HG03139 (cell line): ENCODE data around the gene TPRG1L.
"Not testable (repeated sequence)": the region's sequence is repeated elsewhere in the genome, so short reads cannot be mapped to it uniquely, and the experiment has no call there.

Experiments used
- ATAC-seq: cut with Tn5 transposase; IDR thresholded peaks from one replicate; pipeline ENCODE4 v1.9.1; 2021; ENCODE audit not compliant: unreplicated experiment

The TPRG1L gene

DNA sequence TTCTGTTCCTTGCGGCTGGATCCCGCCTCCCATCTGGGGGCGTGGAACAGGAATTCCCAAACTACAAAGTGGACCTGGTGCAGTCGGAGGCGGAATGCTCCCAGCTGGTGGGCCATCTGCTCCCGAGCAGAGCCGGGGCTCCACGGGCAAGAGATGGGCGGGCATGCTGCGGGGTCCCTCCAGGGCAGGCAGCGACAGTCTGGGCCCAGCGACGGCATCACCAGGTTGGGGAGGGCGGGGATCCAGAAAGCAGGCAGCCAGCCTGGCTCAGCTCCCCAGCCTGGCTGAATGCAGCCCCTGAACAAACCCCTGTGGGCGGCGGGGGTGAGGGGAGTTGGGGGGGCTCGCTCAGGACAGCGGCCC, 17.1 kb upstream of the TPRG1L start:
- ATAC-seq, result no peak

GRCh38 chr1:3608154-3608553, 16.7 kb upstream of the TPRG1L start:
- ATAC-seq, result no peak

- no peak for ATAC-seq
Measured at GRCh38 chr1:3609016-3609768, 15.6 kb upstream of the TPRG1L start.

- ATAC-seq, result no peak
Measured at GRCh38 chr1:3609769-3610526, 14.9 kb upstream of the TPRG1L start.

DNA sequence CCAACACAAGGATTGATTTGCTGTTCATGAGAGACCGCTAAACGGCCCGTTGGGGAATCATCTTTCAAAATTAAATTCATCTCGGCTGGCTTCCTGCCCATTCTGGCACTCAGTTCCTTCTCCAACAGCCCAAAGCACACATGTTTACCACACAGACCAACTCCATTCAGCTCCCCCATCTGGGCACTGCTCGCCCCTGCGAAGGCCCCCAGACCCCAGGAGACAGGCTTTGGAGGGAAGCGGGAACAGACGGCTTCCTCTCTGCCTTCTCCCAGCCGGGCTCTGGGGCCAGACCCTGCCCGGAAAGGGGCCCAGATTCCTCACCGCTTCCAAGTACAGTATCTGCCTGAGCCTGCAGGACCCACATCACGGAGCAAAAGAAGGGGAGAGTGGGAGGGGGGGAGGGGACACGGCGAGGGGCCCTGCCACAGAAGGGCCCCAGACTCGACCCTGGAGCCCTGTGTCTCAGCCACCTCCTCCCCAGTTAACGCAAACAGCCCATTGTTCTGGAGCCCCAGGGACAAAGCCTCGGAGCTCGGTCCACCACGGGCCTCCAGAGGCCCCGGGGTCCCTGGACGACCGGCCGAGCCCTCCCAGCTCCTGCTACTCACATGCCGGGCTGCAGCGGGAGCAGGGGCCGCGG, 14.2 kb upstream of the TPRG1L start:
- ATAC-seq, result no peak

DNA sequence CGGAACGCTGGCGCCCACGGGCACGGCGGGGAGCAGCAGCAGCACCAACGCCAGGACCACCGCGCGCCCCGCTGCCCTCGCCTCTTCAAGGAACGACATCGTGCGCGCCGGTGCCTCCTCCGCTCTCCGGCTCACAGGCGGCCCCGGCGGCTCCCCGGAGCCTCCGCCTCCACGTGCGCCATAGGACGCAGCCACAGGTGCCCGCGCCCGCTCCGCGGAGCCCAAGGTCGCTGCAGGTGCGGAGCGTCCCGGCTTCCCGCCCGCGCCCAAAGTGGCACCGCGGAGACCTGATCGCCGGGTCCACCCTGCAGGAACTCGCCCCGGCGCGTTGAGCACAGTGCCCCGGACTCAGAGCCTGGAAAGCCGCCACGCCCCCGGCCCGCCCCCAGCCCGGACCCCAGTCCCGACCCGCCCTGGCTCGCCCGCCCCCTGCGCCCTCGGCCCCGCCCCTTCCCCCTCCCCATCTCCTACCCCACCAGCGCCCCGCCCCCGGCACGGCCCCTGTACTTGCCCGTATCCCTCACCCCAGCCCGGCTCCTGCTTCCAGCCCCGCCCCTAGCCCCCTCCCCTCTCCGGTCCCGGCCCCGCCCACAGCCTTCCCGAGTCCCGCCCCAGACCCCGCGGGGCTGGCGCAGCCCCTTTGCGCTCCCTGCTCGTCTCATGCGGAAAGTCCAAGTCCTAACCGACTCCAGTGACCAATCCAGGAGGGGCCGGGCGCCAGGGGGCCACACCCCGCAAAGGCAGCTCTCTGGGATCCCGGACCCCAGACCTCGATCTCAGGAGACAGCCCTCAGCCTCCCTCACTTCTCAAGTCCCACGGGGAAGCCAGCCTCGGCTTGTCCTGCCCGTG, 13.4 kb upstream of the TPRG1L start, which contains the start of gene MEGF6:
MEGF6 (minus strand) TSS at position 339 of the 850 bp plus-strand sequence; CDS start at position 99, 240 bp downstream.
- ATAC-seq, result no peak

- no peak for ATAC-seq
Measured at GRCh38 chr1:3612123-3612522, 12.7 kb upstream of the TPRG1L start.

GRCh38 chr1:3614755-3615742, 9.8 kb upstream of the TPRG1L start:
- ATAC-seq, result no peak

DNA sequence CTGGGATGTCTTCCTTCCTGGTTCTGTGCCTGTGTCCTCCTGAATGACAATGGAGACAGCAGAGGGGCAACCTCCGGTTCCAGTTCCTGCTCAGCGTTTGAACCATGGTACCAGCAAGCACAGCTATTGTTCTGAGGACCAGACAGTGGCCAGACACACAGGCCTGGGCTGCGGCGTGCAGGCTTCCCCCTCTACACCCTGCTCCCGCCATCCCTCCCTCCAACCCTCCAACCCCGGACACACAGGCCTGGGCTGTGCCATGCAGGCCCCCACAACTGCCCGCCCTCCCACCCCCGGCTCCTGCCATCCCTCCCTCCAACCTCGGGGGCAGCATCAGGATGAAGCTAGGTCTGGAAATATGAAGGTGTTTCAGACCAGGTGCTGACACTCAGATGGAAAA, 8.0 kb upstream of the TPRG1L start:
- ATAC-seq, result no peak

DNA sequence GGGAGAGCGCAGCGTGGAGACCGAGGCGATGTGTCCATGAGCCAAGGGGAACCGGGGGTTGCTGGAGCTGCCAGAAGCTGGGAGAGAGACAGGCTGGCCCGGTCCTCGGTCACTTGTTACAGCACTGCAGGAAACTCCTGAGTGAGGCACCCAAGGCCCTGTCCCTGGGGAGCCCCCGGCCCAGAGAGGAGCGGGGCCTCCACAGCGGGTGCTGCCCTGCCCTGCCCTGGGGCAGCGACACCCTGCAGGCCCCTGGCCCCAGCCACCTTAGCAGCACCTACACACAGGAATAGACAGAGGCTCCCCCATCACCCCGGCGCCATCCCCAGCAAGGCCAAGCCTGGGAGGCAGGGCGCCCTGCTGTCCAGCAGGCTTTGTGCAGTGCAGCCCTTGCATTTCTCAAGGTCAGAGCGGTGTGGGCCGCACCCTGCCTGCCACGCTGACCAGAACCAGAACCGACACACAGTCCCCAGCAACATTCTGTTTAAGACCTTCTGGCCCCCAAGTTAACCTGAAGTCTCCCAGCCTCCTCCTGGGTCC, 6.9 kb upstream of the TPRG1L start:
- ATAC-seq, result no peak

- ATAC-seq, result no peak
Measured at GRCh38 chr1:3618531-3618880, 6.3 kb upstream of the TPRG1L start.

- ATAC-seq, result peak; percentile 57
Measured at GRCh38 chr1:3618881-3619671, 5.7 kb upstream of the TPRG1L start.

GRCh38 chr1:3620708-3621107, 4.1 kb upstream of the TPRG1L start:
- ATAC-seq, result no peak

DNA sequence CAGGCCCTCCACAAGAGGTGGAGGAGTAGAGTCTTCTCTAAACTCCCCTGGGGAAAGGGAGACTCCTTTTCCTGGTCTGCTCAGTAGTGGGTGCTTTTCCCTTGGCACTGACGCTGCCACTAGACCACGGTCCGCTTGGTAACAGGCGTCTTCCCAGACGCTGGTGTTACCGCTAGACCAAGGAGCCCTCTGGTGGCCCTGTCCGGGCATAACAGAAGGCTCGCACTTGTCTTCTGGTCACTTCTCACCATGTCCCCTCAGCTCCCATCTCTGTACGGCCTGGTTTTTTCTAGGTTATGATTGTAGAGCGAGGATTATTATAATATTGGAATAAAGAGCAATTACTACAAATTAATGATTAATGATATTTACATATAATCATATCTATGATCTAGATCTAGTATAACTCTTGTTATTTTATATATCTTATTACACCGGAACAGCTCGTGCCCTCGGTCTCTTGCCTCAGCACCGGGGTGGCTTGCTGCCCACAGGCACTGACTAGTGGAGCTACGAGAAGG, 3.6 kb upstream of the TPRG1L start:
- ATAC-seq, result not testable (repeated sequence)

DNA sequence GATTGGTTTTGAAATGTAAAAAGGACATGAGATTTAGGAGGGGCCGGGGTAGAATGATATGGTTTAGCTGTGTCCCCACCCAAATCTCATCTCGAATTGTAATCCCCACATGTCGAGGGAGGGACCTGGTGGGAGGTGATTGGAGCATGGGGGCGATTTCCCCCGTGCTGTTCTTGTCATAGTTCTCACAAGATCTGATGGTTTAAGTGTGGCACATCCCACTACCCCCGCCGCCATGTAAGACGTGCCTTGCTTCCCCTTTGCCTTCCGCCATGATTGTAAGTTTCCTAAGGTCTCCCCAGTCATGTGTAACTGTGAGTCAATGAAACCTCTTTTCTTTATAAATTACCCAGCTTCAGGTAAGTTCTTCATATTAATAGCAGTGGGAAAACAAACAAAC, 2.7 kb upstream of the TPRG1L start:
- not testable (repeated sequence) for ATAC-seq

GRCh38 chr1:3623441-3624199, 1.2 kb upstream of the TPRG1L start:
- no peak for ATAC-seq

DNA sequence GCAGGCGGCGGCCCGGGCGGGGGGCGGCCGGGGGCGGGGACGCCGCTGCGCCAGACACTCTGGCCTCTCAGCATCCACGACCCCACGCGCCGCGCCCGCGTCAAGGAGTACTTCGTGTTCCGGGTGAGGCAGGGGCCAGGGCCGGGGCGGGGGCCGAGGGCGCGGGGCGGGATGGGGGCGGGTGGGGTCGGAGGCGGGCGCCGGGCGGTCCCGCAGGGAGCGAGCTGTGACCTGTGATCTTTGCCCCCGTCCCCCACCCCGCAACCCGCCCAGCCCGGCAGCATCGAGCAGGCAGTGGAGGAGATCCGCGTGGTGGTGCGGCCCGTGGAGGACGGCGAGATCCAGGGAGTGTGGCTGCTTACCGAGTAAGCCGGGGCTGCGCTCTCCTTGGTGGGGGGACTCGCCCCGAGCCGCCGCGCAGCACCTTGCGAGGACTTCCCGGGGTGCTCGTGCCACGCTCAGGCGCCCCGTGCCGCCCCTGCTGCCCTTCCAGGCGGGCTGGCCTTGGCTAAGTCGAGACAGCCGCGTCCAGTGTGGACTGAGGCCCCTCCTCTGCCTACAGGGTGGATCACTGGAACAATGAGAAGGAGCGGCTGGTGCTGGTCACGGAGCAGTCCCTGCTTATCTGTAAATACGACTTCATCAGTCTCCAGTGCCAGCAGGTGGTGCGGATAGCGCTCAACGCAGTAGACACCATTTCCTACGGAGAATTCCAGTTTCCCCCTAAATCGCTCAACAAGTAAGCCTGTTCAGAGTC, 514 bp downstream of the TPRG1L start:
- ATAC-seq, result peak; percentile 9
